ENCODE measurements around the gene SPOCK2. TPM values are rescaled to one million over a fixed set of nuclear protein-coding genes. Genes with fewer than 3 reads are reported as not detected.
A peak's percentile ranks its signal among the peaks of the same experiment; 100 is the strongest.

The SPOCK2 gene
- total and polyA plus RNA-seq, 2 of the 13 experiments (the other 11 are each of a cell fraction or from before 2014, with no cell fraction given), result 8.6 to 30.6 TPM

GRCh38 chr10:72009051-72009424, 79.3 kb downstream of the SPOCK2 start:
- ChIA-PET CTCF (ENCODE audit: low intra/inter-chr PET ratio, low total read pairs) (no interaction called here), POLR2A (interaction anchor here (2.1 kb wide), 1 partner anchor 40 kb away, joined by 5 read pairs; no protein-coding TSS in a partner anchor)
- Histone ChIP-seq H3K27ac (ENCODE audit: extremely low read length, insufficient read depth, low read length) (peak overlapping the region; percentile 65), H3K79me2 (ENCODE audit: insufficient read depth, low read length) (no peaks in the 10 kb centered on the region), H3K9ac (ENCODE audit: insufficient read depth, low read depth, low read length) (peak overlapping the region; percentile 20), H3K27me3 (ENCODE audit: control insufficient read depth in 1 of 2, insufficient read depth in 2 of 2, low read length in 2 of 2) (no peaks in the 10 kb centered on the region), H3K9me3 (ENCODE audit: low read length) (no peaks in the 10 kb centered on the region), H3K4me3 (replicated peaks in 1 of 3; ENCODE audit: insufficient read depth in 1 of 3, low read depth in 2 of 3, low read length in 3 of 3) (no peak overlapping the region), H3K4me2 (ENCODE audit: low read depth, low read length) (no peak overlapping the region), H3K4me1 (ENCODE audit: insufficient read depth, low read length) (peaks cover 52% of the 10 kb centered on the region), H2AFZ (ENCODE audit: low read length) (no peak overlapping the region), H4K20me1 (ENCODE audit: insufficient read depth, low read length) (no peaks in the 10 kb centered on the region), H3K36me3 (replicated peaks in 1 of 2; ENCODE audit: control insufficient read depth in 1 of 2, insufficient read depth in 2 of 2, low read length in 2 of 2) (peaks cover 16 to 46% of the 10 kb centered on the region in 2 experiments; a peak in 4 of 5 replicates)
- FAIRE-seq (no peak), DNase-seq (ENCODE audit: low spot score) (no peak), ATAC-seq (no peak; the same call in 2 of the 3 replicates)
- 90% methylated on average over 4 of the region's 9 CpGs for WGBS (ENCODE audit: low lambda C conversion rate)
- no peak for TF ChIP-seq ZFP62 (CRISPR knock-in tag; IDR thresholded peaks at IDR 0.05)
- TF ChIP-seq IRF9 (CRISPR knock-in tag; IDR thresholded peaks at IDR 0.05; ENCODE audit: borderline replicate concordance), result 0 out of 2 replicates have a peak, but pooled peaks have one; percentile 0
- TF ChIP-seq FOXO1 (CRISPR knock-in tag; IDR thresholded peaks at IDR 0.05), result no peak
- TF ChIP-seq ZNF143 (CRISPR knock-in tag; IDR thresholded peaks at IDR 0.05), result no peak
- TF ChIP-seq MAX (IDR thresholded peaks at IDR 0.05), result no peak
- TF ChIP-seq ZNF891 (CRISPR knock-in tag; IDR thresholded peaks at IDR 0.05), result no peak
- no peak for TF ChIP-seq DDIT3 (CRISPR knock-in tag; IDR thresholded peaks at IDR 0.05)
- no TSS peak for BruUV-seq (replicated peaks)
- intact Hi-C loops (cut with micrococcal nuclease; ENCODE audit: unreplicated experiment), result no loop called here
- in situ Hi-C loops (cut with HindIII; ENCODE audit: extremely low pct_ligation_motif_present, low pct_unique_long_range_greater_than_20kb), result no loop called here

Other genes with a start within 250 kb of the SPOCK2 start
- 148 and 323 TPM in 2 replicates for gene PSAP, start 237.3 kb downstream of the SPOCK2 start, total RNA-seq (2016; rRNA removed; fragmentation: Illumina TruSeq; extraction: Trizol)
- gene PSAP, start 237.3 kb downstream of the SPOCK2 start, polyA plus RNA-seq (2011; rRNA removed), result 643 and 779 TPM in 2 replicates
- gene CHST3, start 124.2 kb downstream of the SPOCK2 start, total RNA-seq (2016; rRNA removed; fragmentation: Illumina TruSeq; extraction: Trizol), result 13.4 and 18.7 TPM in 2 replicates
- gene CHST3, start 124.2 kb downstream of the SPOCK2 start, polyA plus RNA-seq (2011; rRNA removed), result 7.2 and 8.1 TPM in 2 replicates
- 74.8 and 95.6 TPM in 2 replicates for gene ANAPC16, start 127.5 kb upstream of the SPOCK2 start, total RNA-seq (2016; rRNA removed; fragmentation: Illumina TruSeq; extraction: Trizol)
- 70.4 and 89.4 TPM in 2 replicates for gene ANAPC16, start 127.5 kb upstream of the SPOCK2 start, polyA plus RNA-seq (2011; rRNA removed)
- 30.1 and 51.0 TPM in 2 replicates for gene ASCC1, start 127.7 kb upstream of the SPOCK2 start, total RNA-seq (2016; rRNA removed; fragmentation: Illumina TruSeq; extraction: Trizol)
- gene ASCC1, start 127.7 kb upstream of the SPOCK2 start, polyA plus RNA-seq (2011; rRNA removed), result 16.6 and 21.6 TPM in 2 replicates
- gene DDIT4, start 185.4 kb upstream of the SPOCK2 start, total RNA-seq (2016; rRNA removed; fragmentation: Illumina TruSeq; extraction: Trizol), result 35.2 and 35.6 TPM in 2 replicates
- gene DDIT4, start 185.4 kb upstream of the SPOCK2 start, polyA plus RNA-seq (2011; rRNA removed), result 40.7 and 78.9 TPM in 2 replicates

Measured in HepG2 (cell line).